AG04450 (cell line): ENCODE data around the gene ATP6V0D1. TPM values are rescaled to one million over a fixed set of nuclear protein-coding genes. Genes with fewer than 3 reads are reported as not detected.

Experiments
- CTCF ChIA-PET: fragments of 300-600, 350-600 bp; formaldehyde crosslinking; extraction: SDS; loops from one replicate; lab custom pipeline; 2022; ENCODE audit warnings: antibody characterized with exemption, inconsistent platforms; lab: Charles Lee
- POLR2A ChIA-PET: fragments of 350-600 bp; formaldehyde crosslinking; extraction: SDS; loops from one replicate; lab custom pipeline; 2021; ENCODE audit warnings: antibody characterized with exemption, inconsistent platforms; lab: Yijun Ruan, JAX
- DNase-seq: peaks from one replicate; pipeline ENCODE4 v3.0.0-alpha.2; 2011; ENCODE audit warnings: low read depth, low spot score
- H3K27ac ChIP-seq: one replicate; pipeline ENCODE4 v1.5.1; 2012; ENCODE audit warnings: low read depth, low read length, control low read depth
- H3K27me3 ChIP-seq: one replicate; pipeline ENCODE4 v1.6.0; 2012; ENCODE audit warnings: low read length; ENCODE audit not compliant: control insufficient read depth, insufficient read depth
- H3K4me3 ChIP-seq: 2 replicates; pipeline ENCODE4 v1.5.1; 2011; ENCODE audit warnings: mild to moderate bottlenecking, low read depth, low read length, control low read depth
- H3K9me3 ChIP-seq: 2 replicates; pipeline ENCODE4 v1.5.1; 2012; ENCODE audit warnings: low read length; ENCODE audit not compliant: control insufficient read depth, insufficient read depth
- polyA plus RNA-seq: library from polyadenylated mRNA; depleted of rRNA; stranded (reverse); fragments of >200 nt; gene quantifications from 2 replicates; pipeline ENCODE4 v1.2.3, GENCODE V29; 2011
- TF ChIP-seq, protein P1 (sequence below): IDR thresholded peaks from 2 replicates; pipeline ENCODE4 v1.5.1; 2011; ENCODE audit warnings: low read depth, low read length, control low read depth, inconsistent platforms

The ATP6V0D1 gene
- polyA plus RNA-seq, 1 experiment, result 101 TPM

DNA sequence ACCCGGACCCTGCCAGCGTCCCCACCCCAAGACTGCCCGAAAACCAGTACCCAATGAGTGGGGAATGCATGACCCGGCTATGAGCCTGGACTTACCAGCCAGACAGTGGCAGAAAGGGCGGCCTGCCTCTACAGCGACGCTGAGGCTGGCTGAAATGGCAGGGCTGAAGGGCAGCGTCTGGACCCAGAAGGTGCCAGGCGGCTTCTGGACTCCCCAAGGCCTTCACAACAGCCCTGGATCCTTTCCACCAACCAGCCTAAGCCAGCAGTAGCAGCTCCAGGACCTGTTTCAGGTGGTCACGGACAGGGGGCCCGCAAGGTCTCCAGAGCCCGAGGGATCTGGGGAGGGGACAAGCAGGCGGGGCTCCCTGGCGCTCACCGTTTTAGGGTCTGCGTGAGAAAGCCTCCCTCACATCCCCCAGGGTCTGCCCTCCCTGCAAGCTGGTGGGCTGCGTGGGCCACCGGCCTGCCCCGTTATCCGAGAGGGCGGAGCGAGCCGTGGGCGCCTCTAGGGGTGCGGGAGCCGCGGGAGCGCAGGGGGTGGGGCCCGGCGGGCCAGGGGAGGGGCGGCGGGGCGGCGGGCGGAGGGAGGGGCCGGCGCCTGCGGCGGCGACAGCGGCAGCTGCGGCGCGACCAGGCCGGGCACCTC is 47.4 kb upstream of the ATP6V0D1 start, which contains the start of gene RIPOR1:
RIPOR1 (plus strand) TSS at position 608 of the 648 bp plus-strand sequence. CDS start 9,618 bp downstream, outside the sequence.
- no peaks in the 10 kb centered on the region; the same call in 1 of the 2 replicates for H3K9me3 ChIP-seq
- no peaks in the 10 kb centered on the region for H3K27me3 ChIP-seq
- peak within 1 kb of the TSS; percentile 80 for H3K27ac ChIP-seq
- peak within 1 kb of the TSS; percentile 80 for H3K4me3 ChIP-seq
- CTCF ChIA-PET, result interaction anchor here (2.0 to 8.1 kb wide), 2 partner anchors 6 to 19 kb away, joined by 7 to 52 read pairs; no protein-coding TSS in a partner anchor
- TF ChIP-seq, protein P1, sequence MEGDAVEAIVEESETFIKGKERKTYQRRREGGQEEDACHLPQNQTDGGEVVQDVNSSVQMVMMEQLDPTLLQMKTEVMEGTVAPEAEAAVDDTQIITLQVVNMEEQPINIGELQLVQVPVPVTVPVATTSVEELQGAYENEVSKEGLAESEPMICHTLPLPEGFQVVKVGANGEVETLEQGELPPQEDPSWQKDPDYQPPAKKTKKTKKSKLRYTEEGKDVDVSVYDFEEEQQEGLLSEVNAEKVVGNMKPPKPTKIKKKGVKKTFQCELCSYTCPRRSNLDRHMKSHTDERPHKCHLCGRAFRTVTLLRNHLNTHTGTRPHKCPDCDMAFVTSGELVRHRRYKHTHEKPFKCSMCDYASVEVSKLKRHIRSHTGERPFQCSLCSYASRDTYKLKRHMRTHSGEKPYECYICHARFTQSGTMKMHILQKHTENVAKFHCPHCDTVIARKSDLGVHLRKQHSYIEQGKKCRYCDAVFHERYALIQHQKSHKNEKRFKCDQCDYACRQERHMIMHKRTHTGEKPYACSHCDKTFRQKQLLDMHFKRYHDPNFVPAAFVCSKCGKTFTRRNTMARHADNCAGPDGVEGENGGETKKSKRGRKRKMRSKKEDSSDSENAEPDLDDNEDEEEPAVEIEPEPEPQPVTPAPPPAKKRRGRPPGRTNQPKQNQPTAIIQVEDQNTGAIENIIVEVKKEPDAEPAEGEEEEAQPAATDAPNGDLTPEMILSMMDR, result 0 out of 2 replicates have a peak, but pooled peaks have one; percentile 8
- POLR2A ChIA-PET, result interaction anchor here (0.6 to 1.6 kb wide), 3 partner anchors 34 to 63 kb away, joined by 4 to 5 read pairs (median 4); partner anchors contain the start of genes ATP6V0D1 and CTCF
- no peak for DNase-seq

DNA sequence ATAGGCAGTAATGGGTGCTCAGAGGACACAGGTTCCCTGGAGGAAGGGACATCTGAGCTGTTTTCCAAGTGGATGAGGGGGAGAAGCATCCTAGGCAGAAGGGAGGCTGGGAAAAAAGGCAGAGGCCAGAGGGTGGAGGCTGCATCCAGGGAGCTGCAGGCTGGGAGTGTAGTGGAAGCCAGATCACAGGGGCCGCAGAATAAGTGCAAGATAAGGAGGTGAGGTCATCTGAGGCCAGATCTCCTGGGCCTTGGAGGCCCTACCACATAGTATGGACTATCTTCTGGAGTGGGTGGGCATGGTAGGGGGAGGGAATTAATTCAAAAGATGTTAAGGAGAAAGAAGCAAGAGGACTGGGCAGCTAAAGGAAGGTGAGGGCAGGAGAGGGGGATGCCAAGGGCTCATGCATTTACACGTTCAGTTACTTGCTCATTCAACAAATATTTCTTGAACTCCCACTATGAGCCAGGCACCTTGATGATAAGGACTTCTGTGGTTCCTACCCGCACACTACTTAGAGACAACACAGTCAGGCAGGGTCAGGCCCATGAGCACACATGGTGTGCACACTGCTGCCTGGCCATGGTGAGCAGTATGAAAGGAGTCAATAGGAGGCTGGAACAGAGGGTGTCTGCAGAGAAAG is 45.3 kb upstream of the ATP6V0D1 start:
- Histone ChIP-seq H3K27me3 (no peaks in the 10 kb centered on the region), H3K9me3 (no peaks in the 10 kb centered on the region; the same call in 1 of the 2 replicates), H3K27ac (no peak overlapping the region), H3K4me3 (no peak overlapping the region)
- DNase-seq, result no peak
- TF ChIP-seq, protein P1, result no peak
- ChIA-PET POLR2A (no interaction called here), CTCF (interaction anchor here (1.1 to 8.1 kb wide), 4 partner anchors 12 to 142 kb away, joined by 3 to 181 read pairs (median 11); partner anchors contain the start of genes C16orf86 and ENKD1)

DNA sequence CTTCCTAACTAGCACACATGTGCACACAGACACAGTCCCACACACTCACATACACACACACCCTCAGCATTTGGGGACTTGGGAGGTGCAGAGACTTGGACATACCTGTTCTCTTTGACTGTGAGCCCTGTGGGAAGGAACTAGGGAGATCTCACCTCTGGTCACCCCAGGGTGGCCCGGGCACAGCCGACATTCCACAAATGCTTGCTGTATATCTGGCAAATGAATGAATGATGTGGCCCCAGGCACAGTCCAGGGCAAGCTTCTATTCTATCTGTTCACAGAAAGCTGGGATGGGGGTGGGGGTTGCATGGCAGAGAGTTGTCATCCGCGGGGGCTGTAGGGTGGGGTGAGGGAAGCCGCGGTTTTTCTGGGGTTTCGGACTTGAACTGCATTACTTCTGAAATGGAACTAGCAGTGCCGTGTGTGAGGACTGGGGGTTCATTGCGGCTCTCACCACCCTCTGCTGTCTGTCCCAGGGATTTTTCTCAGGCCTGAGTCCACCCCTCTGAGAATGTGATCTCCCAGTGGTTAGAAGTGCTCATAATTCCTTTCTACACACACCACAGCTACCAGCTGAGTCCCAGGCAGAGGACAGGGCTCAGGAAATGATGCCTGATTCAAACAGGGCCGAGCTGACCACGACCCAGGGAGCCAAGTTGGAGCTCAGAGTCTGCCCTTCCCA is 44.4 kb upstream of the ATP6V0D1 start:
- POLR2A ChIA-PET, result no interaction called here
- CTCF ChIA-PET, result interaction anchor here (0.6 to 8.1 kb wide), 5 partner anchors 11 to 143 kb away, joined by 3 to 181 read pairs (median 7); partner anchors contain the start of genes C16orf86 and ENKD1
- H3K4me3 ChIP-seq, result no peak overlapping the region
- H3K9me3 ChIP-seq, result no peaks in the 10 kb centered on the region; the same call in 1 of the 2 replicates
- H3K27ac ChIP-seq, result no peak overlapping the region
- TF ChIP-seq, protein P1, result peak; percentile 34
- no peaks in the 10 kb centered on the region for H3K27me3 ChIP-seq
- no peak for DNase-seq

DNA sequence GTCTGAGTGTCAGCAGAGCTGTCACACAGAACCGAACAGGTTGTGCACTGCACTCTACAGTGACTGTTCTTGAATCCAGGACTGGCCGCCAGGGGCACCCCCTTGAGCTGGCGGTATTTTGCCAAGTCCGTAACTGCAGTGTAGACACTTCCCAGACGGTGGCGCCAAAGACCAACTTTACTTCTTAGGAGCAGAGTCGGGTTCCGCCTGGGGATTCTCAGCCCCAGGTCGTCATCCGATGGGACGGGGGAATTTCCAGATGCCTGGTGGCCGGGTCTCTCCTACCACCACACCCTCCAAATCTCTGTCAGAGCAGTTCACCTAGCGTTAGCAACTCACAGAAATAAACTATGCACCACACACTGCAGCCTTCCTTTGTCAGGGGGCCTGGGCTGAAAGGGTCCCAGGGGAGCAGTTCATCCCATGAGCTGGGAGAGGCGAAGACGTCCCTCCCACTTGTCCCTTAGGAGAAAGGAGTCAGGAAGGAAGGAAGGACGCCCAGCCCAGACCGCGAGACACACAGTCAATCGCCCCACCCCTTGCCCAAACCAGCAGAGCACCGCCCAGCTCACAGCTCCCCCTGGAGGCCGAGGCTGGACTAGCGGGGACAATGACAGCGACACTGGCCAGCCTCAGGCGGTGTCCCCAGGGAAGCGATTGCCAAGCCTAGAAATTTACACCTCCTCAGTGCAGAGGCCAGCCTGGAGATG is 40.3 kb upstream of the ATP6V0D1 start:
- H3K27me3 ChIP-seq, result no peaks in the 10 kb centered on the region
- H3K27ac ChIP-seq, result peak overlapping the region; percentile 99
- POLR2A ChIA-PET, result interaction anchor here (0.6 to 1.5 kb wide), 10 partner anchors 9 to 298 kb away, joined by 3 to 7 read pairs (median 3); partner anchors contain the start of genes ACD, ATP6V0D1, C16orf86 and ENKD1
- CTCF ChIA-PET, result interaction anchor here (0.5 to 8.1 kb wide), 67 partner anchors 8 to 544 kb away, joined by 3 to 181 read pairs (median 4); partner anchors contain the start of genes ACD, ATP6V0D1, C16orf86 and CARMIL2
- TF ChIP-seq, protein P1, result peak; percentile 98
- no peaks in the 10 kb centered on the region for H3K9me3 ChIP-seq
- DNase-seq, result peak; percentile 85
- H3K4me3 ChIP-seq, result peak overlapping the region; percentile 72
